NCI-H2107 (cell line): ENCODE measurements around the gene CHRM4.

Source experiments
- DNase-seq: peaks from one replicate; lab custom pipeline; 2025; lab: John Stamatoyannopoulos, UW

CHRM4 gene

GRCh38 chr11:46402957-46403902 is 11.7 kb upstream of the CHRM4 start:
- DNase-seq, result no peak

GRCh38 chr11:46397526-46397925 is 6.0 kb upstream of the CHRM4 start:
- DNase-seq, result no peak

DNA sequence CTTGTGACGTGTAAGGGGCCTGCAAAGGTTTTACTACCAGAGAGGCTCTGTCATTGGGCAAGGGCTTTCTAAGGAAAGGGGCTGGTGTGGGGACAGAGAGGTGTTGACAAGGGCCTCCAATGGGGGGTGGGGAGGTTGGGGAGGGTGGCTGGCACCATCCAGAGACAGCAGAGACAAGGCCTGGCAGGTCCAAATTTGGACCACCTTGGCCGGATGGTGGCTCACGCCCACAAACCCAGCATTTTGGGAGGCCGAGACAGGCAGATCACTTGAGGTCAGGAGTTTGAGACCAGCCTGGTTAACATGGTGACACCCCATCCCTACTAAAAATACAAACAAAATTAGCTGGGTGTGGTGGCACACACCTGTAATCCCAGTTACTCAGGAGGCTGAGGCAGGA is 2.2 kb upstream of the CHRM4 start:
- no peak for DNase-seq

- DNase-seq, result no peak
Measured at GRCh38 chr11:46393231-46393616, 1.6 kb upstream of the CHRM4 start.

- DNase-seq, result no peak
Measured at GRCh38 chr11:46392421-46393230, 1.1 kb upstream of the CHRM4 start.

DNA sequence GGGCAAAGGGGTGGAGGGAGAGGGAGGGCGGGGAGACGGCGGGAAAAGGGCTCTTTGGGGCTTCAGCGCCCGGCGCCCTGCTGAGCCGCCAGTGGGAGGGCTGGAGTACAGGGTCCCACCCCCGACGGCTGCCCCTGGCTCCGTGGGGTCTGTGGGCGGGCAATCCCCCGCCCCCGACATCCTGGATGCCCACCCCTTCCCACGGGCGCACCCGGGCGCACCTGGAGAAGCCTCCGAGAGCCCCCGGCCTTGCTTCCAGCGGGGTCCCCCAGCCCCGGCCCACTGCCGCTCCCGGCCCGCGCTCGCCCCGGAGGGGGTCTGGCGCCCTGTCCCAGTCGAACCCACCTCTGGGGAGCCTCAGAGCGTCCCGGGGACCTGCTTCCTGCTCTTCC is 394 bp downstream of the CHRM4 start:
- no peak for DNase-seq

GRCh38 chr11:46390331-46391171 is 1.0 kb downstream of the CHRM4 start:
- no peak for DNase-seq

- peak; percentile 38 for DNase-seq
Measured at GRCh38 chr11:46389450-46390330, 1.9 kb downstream of the CHRM4 start.

DNA sequence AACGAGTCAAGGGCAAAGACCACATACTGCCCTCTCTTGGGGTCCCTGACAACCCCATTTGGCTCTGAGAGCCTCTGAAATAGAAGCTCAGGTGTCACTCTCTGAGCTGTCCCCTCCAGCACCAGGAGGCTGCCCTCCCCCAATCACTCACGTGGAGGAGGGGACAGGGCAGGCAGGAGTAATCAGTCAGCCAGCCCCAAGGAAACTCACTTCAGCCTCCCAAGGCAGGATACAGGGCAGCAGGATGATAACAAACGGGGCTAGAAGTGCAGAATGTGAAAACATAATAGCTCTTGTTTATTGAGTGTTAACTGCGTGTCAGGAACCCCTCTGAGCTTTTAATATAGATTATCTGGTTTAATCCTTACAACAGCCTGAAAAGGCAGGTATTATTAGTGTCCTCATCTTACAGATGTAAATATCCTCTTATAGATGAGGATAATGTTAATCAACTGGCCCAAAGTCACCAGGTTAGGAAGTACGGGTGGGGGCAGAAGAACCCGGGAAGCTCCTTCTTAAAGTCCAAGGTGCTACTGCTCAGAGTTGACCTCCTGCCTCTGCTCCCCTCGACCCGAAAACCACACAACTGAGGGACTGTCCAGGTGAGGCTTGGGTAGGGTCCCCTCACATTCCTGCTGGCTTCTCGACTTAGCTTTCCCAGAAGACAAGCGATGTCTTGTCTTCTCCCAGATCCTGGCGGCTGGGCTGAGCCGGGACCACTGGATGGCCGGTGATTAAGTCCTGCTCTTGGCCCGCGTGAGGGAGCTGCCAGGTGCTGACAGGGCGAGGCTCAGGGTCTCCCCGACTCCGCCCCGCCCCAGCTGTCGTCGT is 2.7 kb downstream of the CHRM4 start:
- DNase-seq, result no peak

DNA sequence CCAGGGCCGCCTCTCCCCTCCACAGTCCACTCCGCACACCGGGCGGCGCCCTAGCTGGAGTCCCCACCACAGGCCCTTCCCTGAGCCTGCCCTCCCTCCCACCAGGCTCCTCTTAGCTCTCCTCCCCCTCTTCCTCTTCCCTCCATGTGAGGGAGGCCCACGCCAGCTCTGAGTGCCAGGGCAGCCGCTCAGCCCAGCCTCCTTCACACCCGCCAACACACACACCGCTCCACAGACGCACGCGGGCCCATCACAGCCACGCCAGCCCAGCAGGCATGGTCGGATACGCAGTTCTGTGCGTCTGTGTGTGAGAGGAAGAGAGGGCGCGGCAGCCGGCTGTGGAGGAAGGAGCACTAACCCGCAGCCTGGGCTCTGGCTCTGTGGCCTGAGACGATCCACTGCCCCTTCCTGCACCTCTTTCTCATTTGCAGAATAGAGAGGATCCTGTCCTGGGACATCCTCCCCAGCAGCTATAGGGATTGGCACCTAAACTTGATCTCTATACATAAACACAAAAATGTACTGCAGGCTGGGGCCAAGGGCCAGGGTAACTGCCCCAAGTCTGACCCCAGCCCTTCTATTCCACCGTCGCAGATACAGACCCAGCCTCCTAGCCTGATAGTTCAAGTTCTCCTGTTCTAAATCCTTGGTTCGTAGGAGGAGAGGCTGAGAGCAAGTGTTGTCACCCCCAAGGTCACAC is 3.5 kb downstream of the CHRM4 start:
- no peak for DNase-seq

GRCh38 chr11:46387456-46387855 is 4.1 kb downstream of the CHRM4 start:
- DNase-seq, result no peak

GRCh38 chr11:46386674-46387073 is 4.9 kb downstream of the CHRM4 start:
- DNase-seq, result no peak

- no peak for DNase-seq
Measured at GRCh38 chr11:46386005-46386578, 5.5 kb downstream of the CHRM4 start.

GRCh38 chr11:46385169-46386004 is 6.2 kb downstream of the CHRM4 start:
- no peak for DNase-seq

DNA sequence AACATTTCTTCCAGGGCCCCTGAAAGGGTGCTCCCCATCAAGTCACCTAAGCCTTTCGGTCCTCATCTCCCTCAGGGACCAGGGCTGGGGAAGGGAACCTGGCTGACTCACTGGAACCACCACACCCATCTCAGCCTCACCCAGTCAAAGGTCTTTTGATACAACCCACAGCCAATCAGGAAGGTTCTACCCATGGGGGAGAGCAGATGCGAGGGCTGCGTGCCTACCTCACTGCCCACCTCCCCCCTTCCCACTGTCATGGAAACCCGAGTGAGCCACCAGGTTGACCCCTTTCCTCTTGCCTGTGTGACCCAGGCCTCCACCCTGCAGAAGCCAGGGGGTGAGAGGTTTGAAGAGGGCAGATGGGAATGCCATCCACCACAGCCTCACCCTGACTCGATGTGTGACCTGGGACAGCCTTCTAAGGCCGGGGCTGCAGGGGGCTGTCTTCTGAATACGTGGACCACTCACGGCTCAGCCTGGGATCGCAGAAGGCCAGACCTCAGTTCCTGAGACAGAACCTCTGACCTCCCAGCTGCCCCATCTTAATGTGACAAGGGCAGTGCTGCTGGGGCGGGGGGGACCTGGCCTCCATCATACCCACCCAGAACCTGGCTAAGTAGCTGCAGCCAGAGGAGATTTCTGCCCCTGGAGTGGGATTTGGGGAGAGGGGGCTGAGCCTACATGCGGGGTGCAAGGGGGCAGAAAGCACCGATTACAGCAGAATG is 7.4 kb downstream of the CHRM4 start:
- no peak for DNase-seq

DNA sequence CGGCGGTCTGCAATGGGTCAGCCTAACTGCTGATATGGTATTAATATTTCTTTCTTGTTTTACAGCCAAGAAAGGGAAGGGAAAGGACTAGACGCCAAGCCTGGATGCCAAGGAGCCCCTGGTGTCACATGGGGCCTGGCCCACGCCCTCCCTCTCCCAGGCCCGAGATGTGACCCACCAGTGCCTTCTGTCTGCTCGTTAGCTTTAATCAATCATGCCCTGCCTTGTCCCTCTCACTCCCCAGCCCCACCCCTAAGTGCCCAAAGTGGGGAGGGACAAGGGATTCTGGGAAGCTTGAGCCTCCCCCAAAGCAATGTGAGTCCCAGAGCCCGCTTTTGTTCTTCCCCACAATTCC is 8.2 kb downstream of the CHRM4 start:
- no peak for DNase-seq

DNA sequence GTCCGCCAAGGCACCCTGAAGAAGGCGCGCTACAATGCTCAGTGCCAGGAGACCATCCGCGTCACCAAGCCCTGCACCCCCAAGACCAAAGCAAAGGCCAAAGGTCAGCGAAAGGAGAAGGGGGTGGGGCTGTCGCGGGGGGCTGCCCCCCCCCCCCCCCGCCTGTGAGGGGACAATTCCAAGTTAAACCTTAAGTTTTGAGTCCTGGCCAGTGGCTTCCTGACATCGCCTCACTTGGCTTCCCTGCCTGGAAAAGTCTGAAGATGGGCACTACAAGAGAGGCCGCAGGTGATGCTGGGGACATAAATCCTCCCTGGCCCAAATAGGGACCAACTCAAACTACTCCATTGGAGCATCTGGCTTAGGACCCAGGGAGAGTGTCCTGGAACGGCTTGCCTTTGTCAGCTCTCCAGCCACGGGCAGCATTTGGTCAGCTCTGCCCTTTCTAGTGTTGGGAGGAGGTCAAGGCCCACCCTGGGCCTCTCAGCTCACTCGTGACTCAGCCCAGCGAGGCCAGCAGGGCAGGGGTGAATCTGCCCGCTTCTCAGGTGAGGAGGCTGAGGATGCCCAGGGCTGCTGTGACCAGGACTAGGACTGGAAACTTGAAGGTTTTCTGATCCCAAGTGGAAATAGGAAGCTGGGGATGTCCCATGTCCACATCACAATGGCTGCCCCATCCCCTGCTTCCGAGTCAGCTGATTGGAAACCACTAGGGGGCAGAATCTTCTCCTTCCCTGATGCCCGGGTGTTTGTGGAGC is 8.8 kb downstream of the CHRM4 start:
- no peak for DNase-seq
